MCF 10A (cell line): ENCODE measurements around the gene RAP1GAP2. TPM values are rescaled to one million over a fixed set of nuclear protein-coding genes. Genes with fewer than 3 reads are reported as not detected.
A peak's percentile ranks its signal among the peaks of the same experiment; 100 is the strongest.

Source experiments
- BruUV-seq: library from RNA; stranded (reverse); fragments of 400-500 nt; replicated peaks from 2 replicates; lab custom pipeline; 2021; lab: Mats Ljungman, UMichigan
- CTCF ChIA-PET: fragments of 300-600 bp; sonication (Branson Sonifier 250); formaldehyde crosslinking; extraction: SDS; loops from one replicate; lab custom pipeline; 2021; ENCODE audit warnings: antibody characterized with exemption, inconsistent platforms; lab: Yijun Ruan, JAX
- POLR2A ChIA-PET: fragments of 300-600, 350-650 bp; sonication (Branson Sonifier 250); formaldehyde crosslinking; extraction: SDS; loops from one replicate; lab custom pipeline; 2020; ENCODE audit warnings: antibody characterized with exemption, inconsistent platforms; lab: Yijun Ruan, JAX
- DNase-seq: peaks from one replicate; pipeline ENCODE4 v3.0.0-alpha.2; 2018; ENCODE audit not compliant: unreplicated experiment
- H3K27ac Mint-ChIP-seq: one replicate; pipeline ENCODE4 v1.8.0; 2022; ENCODE audit warnings: mild to moderate bottlenecking, low read depth, mixed read lengths; ENCODE audit not compliant: unreplicated experiment
- H3K27me3 Mint-ChIP-seq: one replicate; pipeline ENCODE4 v1.8.0; 2022; ENCODE audit warnings: mixed read lengths; ENCODE audit not compliant: insufficient read depth, unreplicated experiment
- H3K36me3 Mint-ChIP-seq: one replicate; pipeline ENCODE4 v1.8.0; 2022; ENCODE audit warnings: mild to moderate bottlenecking, moderate library complexity, mixed read lengths; ENCODE audit not compliant: insufficient read depth, unreplicated experiment
- H3K4me1 Mint-ChIP-seq: one replicate; pipeline ENCODE4 v1.8.0; 2022; ENCODE audit warnings: mixed read lengths; ENCODE audit not compliant: insufficient read depth, unreplicated experiment
- H3K4me3 Mint-ChIP-seq: one replicate; pipeline ENCODE4 v1.8.0; 2022; ENCODE audit warnings: mild to moderate bottlenecking, moderate library complexity, mixed read lengths; ENCODE audit not compliant: unreplicated experiment
- H3K9me3 Mint-ChIP-seq: one replicate; pipeline ENCODE4 v1.8.0; 2022; ENCODE audit warnings: mixed read lengths; ENCODE audit not compliant: unreplicated experiment
- CTCF ChIP-seq: fragments of 200-600 bp; IDR thresholded peaks from one replicate; pipeline ENCODE4 v1.8.0; 2022; ENCODE audit warnings: antibody characterized with exemption, mild to moderate bottlenecking; ENCODE audit not compliant: unreplicated experiment
- intact Hi-C: fragments of 100-400 bp; cut with micrococcal nuclease; formaldehyde crosslinking; loops from 2 replicates; pipeline ENCODE4 v1.14.1; 2022
- total RNA-seq: library from RNA; stranded (reverse); gene quantifications from 2 replicates; pipeline ENCODE4 v1.2.3, GENCODE V29; 2022

RAP1GAP2 gene
- total RNA-seq, 1 experiment from 2014 or later: 40.2 TPM

- H3K27me3 Mint-ChIP-seq: peaks cover 10% of the 10 kb centered on the region
- TF ChIP-seq CTCF: no peak
- ChIA-PET POLR2A (interaction anchor here (0.7 to 1.1 kb wide), 2 partner anchors 9 to 675 kb away, joined by 3 to 5 read pairs; no protein-coding TSS in a partner anchor), CTCF (interaction anchor here (0.6 to 1.5 kb wide), 5 partner anchors 8 to 669 kb away, joined by 3 to 5 read pairs (median 4); no protein-coding TSS in a partner anchor)
- intact Hi-C loops: loop anchor here (10.0 kb wide), 1 partner anchor 785 kb away; no protein-coding TSS in a partner anchor
- H3K4me1 Mint-ChIP-seq: no peaks in the 10 kb centered on the region
- no peak overlapping the region for H3K4me3 Mint-ChIP-seq
- no TSS peak for BruUV-seq
- no peaks in the 10 kb centered on the region for H3K36me3 Mint-ChIP-seq
- no peak overlapping the region for H3K27ac Mint-ChIP-seq
- peaks cover 8% of the 10 kb centered on the region for H3K9me3 Mint-ChIP-seq
- no peak for DNase-seq
Measured at GRCh38 chr17:3039736-3040135, 243.5 kb downstream of the RAP1GAP2 start.

GRCh38 chr17:3040882-3041281, 244.6 kb downstream of the RAP1GAP2 start:
- intact Hi-C loops: loop anchor here (10.0 kb wide), 1 partner anchor 784 kb away; no protein-coding TSS in a partner anchor
- no peaks in the 10 kb centered on the region for H3K36me3 Mint-ChIP-seq
- no peak overlapping the region for H3K27ac Mint-ChIP-seq
- no peak for TF ChIP-seq CTCF
- H3K4me3 Mint-ChIP-seq: no peak overlapping the region
- DNase-seq: no peak
- BruUV-seq: no TSS peak
- peaks cover 8% of the 10 kb centered on the region for H3K9me3 Mint-ChIP-seq
- ChIA-PET POLR2A (no interaction called here), CTCF (interaction anchor here (1.5 kb wide), 1 partner anchor 28 kb away, joined by 3 read pairs; no protein-coding TSS in a partner anchor)
- H3K27me3 Mint-ChIP-seq: peaks cover 10% of the 10 kb centered on the region
- no peaks in the 10 kb centered on the region for H3K4me1 Mint-ChIP-seq

GRCh38 chr17:3043737-3044365, 247.6 kb downstream of the RAP1GAP2 start:
- Mint-ChIP-seq H3K27ac (no peak overlapping the region), H3K4me1 (no peaks in the 10 kb centered on the region), H3K9me3 (peaks cover 8% of the 10 kb centered on the region), H3K27me3 (peaks cover 7% of the 10 kb centered on the region), H3K4me3 (no peak overlapping the region), H3K36me3 (no peaks in the 10 kb centered on the region)
- peak; percentile 22 for TF ChIP-seq CTCF
- intact Hi-C loops: loop anchor here (10.0 kb wide), 1 partner anchor 781 kb away; no protein-coding TSS in a partner anchor
- BruUV-seq: no TSS peak
- CTCF ChIA-PET: interaction anchor here (0.6 to 1.9 kb wide), 4 partner anchors 16 to 603 kb away, joined by 3 to 5 read pairs (median 3); no protein-coding TSS in a partner anchor
- no peak for DNase-seq
- POLR2A ChIA-PET: no interaction called here

DNA sequence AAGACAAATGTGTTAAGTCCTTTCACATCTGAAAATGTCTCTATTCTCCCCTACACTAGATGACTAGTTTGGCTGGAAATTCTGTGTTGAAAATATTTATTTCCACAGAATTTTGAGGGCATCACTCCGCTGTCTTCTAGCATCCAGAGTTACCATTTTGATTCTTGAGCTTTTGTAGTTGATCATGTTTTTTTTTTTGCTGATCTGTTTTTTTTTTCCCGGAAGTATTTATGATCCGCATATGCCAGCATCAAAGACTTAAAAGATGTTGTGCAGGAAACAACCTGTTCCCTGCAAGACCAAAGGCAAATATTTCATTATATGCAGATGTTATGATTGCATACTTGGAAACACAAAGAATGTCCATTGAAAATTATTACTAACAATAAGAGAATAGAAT, 250.5 kb downstream of the RAP1GAP2 start:
- ChIA-PET POLR2A (interaction anchor here (0.6 kb wide), 1 partner anchor 209 kb away, joined by 3 read pairs; no protein-coding TSS in a partner anchor), CTCF (interaction anchor here (1.1 to 3.2 kb wide), 2 partner anchors 112 to 601 kb away, joined by 3 to 18 read pairs; no protein-coding TSS in a partner anchor)
- Mint-ChIP-seq H3K27ac (no peak overlapping the region), H3K4me1 (peaks cover 5% of the 10 kb centered on the region), H3K9me3 (peaks cover 8% of the 10 kb centered on the region), H3K36me3 (no peaks in the 10 kb centered on the region), H3K4me3 (no peak overlapping the region), H3K27me3 (no peaks in the 10 kb centered on the region)
- TF ChIP-seq CTCF: no peak
- intact Hi-C loops: loop anchor here (5.0 to 10.0 kb wide), 2 partner anchors 291 to 778 kb away; no protein-coding TSS in a partner anchor
- BruUV-seq: no TSS peak
- no peak for DNase-seq
